GM23338 (cell line): Measurements from ENCODE around the gene PHACTR1. TPM values are rescaled to one million over a fixed set of nuclear protein-coding genes. Genes with fewer than 3 reads are reported as not detected.

ENCODE experiments used
- ATAC-seq: fragments of 200-7000 bp; cut with Tn5 transposase; 3 replicates; pipeline ENCODE4 v1.9.1; 2020
- DNase-seq: peaks from one replicate; pipeline ENCODE4 v3.0.0-alpha.2; 2015; ENCODE audit warnings: low spot score
- H2AFZ ChIP-seq: fragments of 200-600 bp; sonication (generic); 2 replicates; pipeline ENCODE4 v1.8.0; 2016; ENCODE audit warnings: antibody characterized with exemption, mild to moderate bottlenecking, moderate library complexity
- H3F3A ChIP-seq: fragments of 200-600 bp; sonication (generic); replicated peaks from 2 replicates; pipeline ENCODE4 v1.8.0; 2017; ENCODE audit warnings: antibody characterized with exemption, mixed run types, low read depth
- H3K27ac ChIP-seq: fragments of 200-600 bp; sonication (generic); 2 replicates; pipeline ENCODE4 v1.6.1; 2016; ENCODE audit warnings: low read depth
- H3K27me3 ChIP-seq: fragments of 200-600 bp; sonication (generic); 2 replicates; pipeline ENCODE4 v1.8.0; 2016; ENCODE audit warnings: mild to moderate bottlenecking, mixed run types, moderate library complexity; ENCODE audit not compliant: insufficient read depth
- H3K36me3 ChIP-seq: fragments of 200-600 bp; sonication (generic); 2 replicates; pipeline ENCODE4 v1.8.0; 2016; ENCODE audit warnings: mild to moderate bottlenecking; ENCODE audit not compliant: insufficient read depth
- H3K4me1 ChIP-seq: fragments of 200-600 bp; sonication (generic); 2 replicates; pipeline ENCODE4 v1.8.0; 2016; ENCODE audit warnings: mild to moderate bottlenecking, moderate library complexity; ENCODE audit not compliant: insufficient read depth
- H3K4me2 ChIP-seq: fragments of 200-600 bp; sonication (generic); 2 replicates; pipeline ENCODE4 v1.7.1; 2017; ENCODE audit warnings: mixed run types
- H3K4me3 ChIP-seq: fragments of 200-600 bp; sonication (generic); 2 replicates; pipeline ENCODE4 v1.6.1; 2016; ENCODE audit warnings: mixed run types
- H3K79me2 ChIP-seq: fragments of 200-600 bp; sonication (generic); replicated peaks from 2 replicates; pipeline ENCODE4 v1.8.0; 2017; ENCODE audit warnings: mild to moderate bottlenecking; ENCODE audit not compliant: insufficient read depth
- H3K9me2 ChIP-seq: fragments of 200-600 bp; sonication (generic); 2 replicates; pipeline ENCODE4 v1.8.0; 2017; ENCODE audit not compliant: insufficient read depth
- H4K20me1 ChIP-seq: fragments of 200-600 bp; sonication (generic); replicated peaks from 2 replicates; pipeline ENCODE4 v1.8.0; 2017; ENCODE audit warnings: mild to moderate bottlenecking; ENCODE audit not compliant: insufficient read depth
- H3K27ac Mint-ChIP-seq: 2 replicates; pipeline ENCODE4 v1.8.0; 2020; ENCODE audit warnings: inconsistent platforms, mild to moderate bottlenecking, moderate library complexity, mixed read lengths
- H3K27me3 Mint-ChIP-seq: 3 replicates; pipeline ENCODE4 v1.8.0; 2022; ENCODE audit warnings: low read depth, mild to moderate bottlenecking, moderate library complexity, mixed read lengths, inconsistent platforms; ENCODE audit not compliant: insufficient read depth, poor library complexity
- H3K36me3 Mint-ChIP-seq: 3 replicates; pipeline ENCODE4 v1.8.0; 2021; ENCODE audit warnings: low read depth, mild to moderate bottlenecking, inconsistent platforms, moderate library complexity, mixed read lengths
- H3K4me1 Mint-ChIP-seq: 3 replicates; pipeline ENCODE4 v1.8.0; 2020; ENCODE audit warnings: mild to moderate bottlenecking, inconsistent platforms, mixed read lengths
- H3K4me3 Mint-ChIP-seq: 3 replicates; pipeline ENCODE4 v1.8.0; 2021; ENCODE audit warnings: moderate library complexity, mild to moderate bottlenecking, inconsistent platforms, mixed read lengths
- H3K9me3 Mint-ChIP-seq: 3 replicates; pipeline ENCODE4 v1.8.0; 2020; ENCODE audit warnings: moderate library complexity, mild to moderate bottlenecking, inconsistent platforms, mixed read lengths
- CREB1 ChIP-seq: fragments of 250-450 bp; sonication (Bioruptor Pico); IDR thresholded peaks from 2 replicates; pipeline ENCODE4 v1.5.0; 2020; ENCODE audit warnings: low read depth, mild to moderate bottlenecking, moderate library complexity
- CTCF ChIP-seq, 2 experiments: fragments of 200-600 bp in 1 of 2; sonication (generic) in 1 of 2; conservative IDR thresholded peaks; 2 replicates each; pipeline versions ENCODE4 v1.5.1 to v1.6.1; 2016 to 2017; ENCODE audit warnings: antibody characterized with exemption in 2 of 2, low read depth in 2 of 2, mild to moderate bottlenecking in 2 of 2, moderate library complexity in 1 of 2
- ETS1 ChIP-seq: IDR thresholded peaks from 2 replicates; pipeline ENCODE4 v1.6.1; 2016; ENCODE audit warnings: antibody characterized with exemption
- EZH2 ChIP-seq: fragments of 200-600 bp; sonication (generic); IDR thresholded peaks from one replicate; pipeline ENCODE4 v1.8.0; 2017; ENCODE audit warnings: antibody characterized with exemption, mild to moderate bottlenecking, low read depth; ENCODE audit not compliant: unreplicated experiment
- EZH2phosphoT487 ChIP-seq: fragments of 200-600 bp; sonication (generic); IDR thresholded peaks from one replicate; pipeline ENCODE4 v1.8.1; 2018; ENCODE audit warnings: antibody characterized with exemption; ENCODE audit not compliant: unreplicated experiment
- NANOG ChIP-seq: IDR thresholded peaks from 2 replicates; pipeline ENCODE4 v1.6.1; 2016; ENCODE audit warnings: antibody characterized with exemption, borderline replicate concordance
- POLR2AphosphoS5 ChIP-seq: IDR thresholded peaks from 2 replicates; pipeline ENCODE4 v1.6.1; 2016; ENCODE audit warnings: antibody characterized with exemption, low read depth
- REST ChIP-seq: IDR thresholded peaks from one replicate; pipeline ENCODE4 v1.6.1; 2018; ENCODE audit warnings: antibody characterized with exemption; ENCODE audit not compliant: unreplicated experiment
- ZNF331 ChIP-seq: fragments of 250-450 bp; sonication (Bioruptor Pico); IDR thresholded peaks from 2 replicates; pipeline ENCODE4 v1.5.0; 2020; ENCODE audit warnings: low read depth, mild to moderate bottlenecking, moderate library complexity
- ZNF462 ChIP-seq: fragments of 250-450 bp; sonication (Bioruptor Pico); IDR thresholded peaks from 2 replicates; pipeline ENCODE4 v1.5.0; 2020; ENCODE audit warnings: mild to moderate bottlenecking, moderate library complexity
- polyA plus RNA-seq: library from polyadenylated mRNA; unstranded; fragments of >200 nt; fragmentation: Nextera tagmentation; extraction: Ambion mirVana; gene quantifications from 2 replicates; pipeline ENCODE4 v1.2.1, GENCODE V29; 2016
- total RNA-seq: library from RNA; depleted of rRNA; stranded (reverse); fragments of >200 nt; shearing (Covaris generic); gene quantifications from 2 replicates; pipeline ENCODE4 v1.2.3, GENCODE V29; 2014

PHACTR1 gene
- total and polyA plus RNA-seq, 2 experiments from 2014 or later: 5.9 to 19.3 TPM

GRCh38 chr6:13141387-13141786 is 424.8 kb downstream of the PHACTR1 start:
- H3K27me3 Mint-ChIP-seq: no peaks in the 10 kb centered on the region
- no peaks in the 10 kb centered on the region for H3K36me3 Mint-ChIP-seq
- no peaks in the 10 kb centered on the region for H3K9me3 Mint-ChIP-seq
- Histone ChIP-seq H3K4me2 (no peak overlapping the region), H3K4me1 (peaks cover 21% of the 10 kb centered on the region), H4K20me1 (no peaks in the 10 kb centered on the region), H3K36me3 (no peaks in the 10 kb centered on the region), H3K79me2 (no peaks in the 10 kb centered on the region), H3F3A (no peaks in the 10 kb centered on the region), H3K27me3 (no peaks in the 10 kb centered on the region), H3K9me2 (peaks cover 9% of the 10 kb centered on the region), H3K4me3 (no peak overlapping the region), H3K27ac (no peak overlapping the region), H2AFZ (no peak overlapping the region)
- H3K4me3 Mint-ChIP-seq: no peak overlapping the region
- no peak for TF ChIP-seq NANOG
- TF ChIP-seq CTCF (conservative IDR thresholded peaks at IDR 0.05; ENCODE audit: low read depth in 2 of 2): no peak
- TF ChIP-seq EZH2phosphoT487: no peak
- no peak for TF ChIP-seq EZH2
- TF ChIP-seq REST: no peak
- TF ChIP-seq CREB1 (CRISPR knock-in tag): no peak
- no peak for TF ChIP-seq ETS1
- TF ChIP-seq ZNF462 (CRISPR knock-in tag): no peak
- TF ChIP-seq POLR2AphosphoS5: no peak
- TF ChIP-seq ZNF331 (CRISPR knock-in tag): no peak
- ATAC-seq: no peak
- DNase-seq: no peak
- H3K27ac Mint-ChIP-seq: no peak overlapping the region
- H3K4me1 Mint-ChIP-seq: peaks cover 14% of the 10 kb centered on the region; the same call in 2 of the 3 replicates
